HEK293 (cell line): ENCODE data around the gene MMP15.

Experiments used
- CTCF ChIA-PET: fragments of 350-600 bp; formaldehyde crosslinking; extraction: SDS; loops from one replicate; lab custom pipeline; 2021; ENCODE audit warnings: antibody characterized with exemption; lab: Yijun Ruan, JAX
- POLR2A ChIA-PET: fragments of 300-600 bp; formaldehyde crosslinking; extraction: SDS; loops from one replicate; lab custom pipeline; 2020; ENCODE audit warnings: antibody characterized with exemption, inconsistent platforms; lab: Yijun Ruan, JAX
- H3K27ac ChIP-seq: fragments of 200-500 bp; sonication (Bioruptor generic); 2 replicates; pipeline ENCODE4 v1.5.1; 2014; ENCODE audit warnings: low read depth, low read length, control low read depth, inconsistent platforms; ENCODE audit errors: extremely low read depth
- H3K36me3 ChIP-seq, 2 experiments: fragments of 200-500 bp in 1 of 2; sonication (Bioruptor generic) in 1 of 2; 1 replicate in 1 of 2; 2 replicates in 1 of 2; pipeline ENCODE4 v1.5.1; 2014 to 2017; ENCODE audit warnings: inconsistent platforms in 2 of 2, low read length in 2 of 2; ENCODE audit not compliant: control insufficient read depth in 2 of 2, insufficient read depth in 1 of 2
- H3K4me1 ChIP-seq: fragments of 200-500 bp; sonication (Bioruptor generic); 2 replicates; pipeline ENCODE4 v1.5.1; 2014; ENCODE audit warnings: mild to moderate bottlenecking, low read length, inconsistent platforms; ENCODE audit not compliant: control insufficient read depth, insufficient read depth
- H3K4me3 ChIP-seq: 2 replicates; pipeline ENCODE4 v1.5.1; 2011; ENCODE audit warnings: low read depth, mild to moderate bottlenecking, control low read depth, low read length, moderate library complexity
- H3K9me3 ChIP-seq: fragments of 200-500 bp; sonication (Bioruptor generic); 2 replicates; pipeline ENCODE4 v1.5.1; 2014; ENCODE audit warnings: low read depth, low read length, inconsistent platforms; ENCODE audit not compliant: control insufficient read depth, insufficient read depth
- GLI2 ChIP-seq: fragments of 450-650 bp; formaldehyde crosslinking; IDR thresholded peaks from 2 replicates; pipeline ENCODE4; 2017; ENCODE audit warnings: missing biosample characterization, missing genetic modification characterization, low read depth, borderline replicate concordance
- HOXD13 ChIP-seq: sonication (generic); formaldehyde crosslinking; IDR thresholded peaks from 2 replicates; pipeline ENCODE4 v1.8.0; 2022; ENCODE audit warnings: missing genetic modification reagents, borderline replicate concordance
- KLF16 ChIP-seq: fragments of 450-650 bp; formaldehyde crosslinking; IDR thresholded peaks from 2 replicates; pipeline ENCODE4 v1.5.1; 2017; ENCODE audit warnings: missing biosample characterization, missing genetic modification characterization
- OVOL3 ChIP-seq: fragments of 450-650 bp; formaldehyde crosslinking; IDR thresholded peaks from 2 replicates; pipeline ENCODE4 v1.5.1; 2016; ENCODE audit warnings: missing biosample characterization, missing genetic modification characterization
- SETDB1 ChIP-seq: IDR thresholded peaks from one replicate; pipeline ENCODE4 v1.6.1; 2017; ENCODE audit warnings: mild to moderate bottlenecking, low read length, moderate library complexity, mixed read lengths; ENCODE audit not compliant: insufficient read length
- SP2 ChIP-seq: fragments of 450-650 bp; formaldehyde crosslinking; IDR thresholded peaks from 2 replicates; pipeline ENCODE4 v1.5.1; 2016; ENCODE audit warnings: missing biosample characterization, missing genetic modification characterization
- SP3 ChIP-seq: fragments of 450-650 bp; formaldehyde crosslinking; IDR thresholded peaks from 2 replicates; pipeline ENCODE4 v1.5.1; 2016; ENCODE audit warnings: missing biosample characterization, missing genetic modification characterization
- TCF7L2 ChIP-seq: IDR thresholded peaks from 2 replicates; pipeline ENCODE4 v1.6.1; 2011; ENCODE audit warnings: low read depth, mild to moderate bottlenecking, inconsistent platforms, low read length, moderate library complexity, borderline replicate concordance
- ZBTB26 ChIP-seq: fragments of 450-650 bp; formaldehyde crosslinking; optimal IDR thresholded peaks from 2 replicates; pipeline ENCODE3; 2016; ENCODE audit warnings: missing biosample characterization, mild to moderate bottlenecking, missing genetic modification characterization
- ZBTB48 ChIP-seq: fragments of 450-650 bp; formaldehyde crosslinking; IDR thresholded peaks from 2 replicates; pipeline ENCODE4 v1.5.1; 2016; ENCODE audit warnings: missing biosample characterization, missing genetic modification characterization
- ZBTB7A ChIP-seq: fragments of 450-650 bp; formaldehyde crosslinking; IDR thresholded peaks from 2 replicates; pipeline ENCODE4 v1.5.1; 2016; ENCODE audit warnings: low read depth, missing biosample characterization, missing genetic modification characterization
- ZNF112 ChIP-seq: fragments of 450-650 bp; formaldehyde crosslinking; IDR thresholded peaks from 2 replicates; pipeline ENCODE4 v1.5.0; 2017; ENCODE audit warnings: missing biosample characterization, missing genetic modification characterization
- ZNF184 ChIP-seq: fragments of 450-650 bp; IDR thresholded peaks from 2 replicates; pipeline ENCODE4 v1.5.1; 2018; ENCODE audit warnings: missing biosample characterization, mild to moderate bottlenecking, missing genetic modification characterization
- ZNF19 ChIP-seq: fragments of 450-650 bp; formaldehyde crosslinking; IDR thresholded peaks from 2 replicates; pipeline ENCODE4; 2016; ENCODE audit warnings: missing biosample characterization, missing genetic modification characterization, low read depth
- ZNF214 ChIP-seq: fragments of 450-650 bp; formaldehyde crosslinking; IDR thresholded peaks from 2 replicates; pipeline ENCODE4 v1.5.1; 2017; ENCODE audit warnings: missing biosample characterization, mild to moderate bottlenecking, missing genetic modification characterization, borderline replicate concordance
- ZNF24 ChIP-seq: fragments of 450-650 bp; formaldehyde crosslinking; IDR thresholded peaks from 2 replicates; pipeline ENCODE4 v1.5.1; 2016; ENCODE audit warnings: missing biosample characterization, missing genetic modification characterization
- ZNF433 ChIP-seq: fragments of 450-650 bp; formaldehyde crosslinking; IDR thresholded peaks from 2 replicates; pipeline ENCODE4 v1.5.1; 2016; ENCODE audit warnings: missing biosample characterization, missing genetic modification characterization, low read depth
- ZNF548 ChIP-seq: fragments of 450-650 bp; formaldehyde crosslinking; IDR thresholded peaks from 2 replicates; pipeline ENCODE4 v1.5.1; 2016; ENCODE audit warnings: missing biosample characterization, missing genetic modification characterization
- ZNF600 ChIP-seq: fragments of 450-650 bp; formaldehyde crosslinking; IDR thresholded peaks from 2 replicates; pipeline ENCODE4 v1.5.1; 2016; ENCODE audit warnings: missing biosample characterization, missing genetic modification characterization
- ZNF626 ChIP-seq: fragments of 450-650 bp; sonication (Bioruptor Pico); formaldehyde crosslinking; IDR thresholded peaks from 2 replicates; pipeline ENCODE4 v1.5.1; 2018; ENCODE audit warnings: missing biosample characterization, missing genetic modification characterization, inconsistent platforms
- ZNF654 ChIP-seq: fragments of 450-650 bp; formaldehyde crosslinking; IDR thresholded peaks from 2 replicates; pipeline ENCODE4 v1.5.1; 2016; ENCODE audit warnings: low read depth, missing biosample characterization, missing genetic modification characterization
- TF ChIP-seq, protein P1 (sequence below): fragments of 450-650 bp; formaldehyde crosslinking; IDR thresholded peaks from 2 replicates; pipeline ENCODE4 v1.5.1; 2016; ENCODE audit warnings: missing biosample characterization, missing genetic modification characterization
- TF ChIP-seq, protein P2 (sequence below): fragments of 450-650 bp; formaldehyde crosslinking; IDR thresholded peaks from 2 replicates; pipeline ENCODE4 v1.5.1; 2016; ENCODE audit warnings: missing biosample characterization, missing genetic modification characterization
- TF ChIP-seq, protein P3 (sequence below): IDR thresholded peaks from 2 replicates; pipeline ENCODE4 v1.6.1; 2011; ENCODE audit warnings: mild to moderate bottlenecking, low read depth, low read length, borderline replicate concordance
- TF ChIP-seq, protein P4 (sequence below): fragments of 450-650 bp; formaldehyde crosslinking; IDR thresholded peaks from 2 replicates; pipeline ENCODE4 v1.5.1; 2017; ENCODE audit warnings: missing biosample characterization, missing genetic modification characterization
- TF ChIP-seq, protein P5 (sequence below): fragments of 450-650 bp; formaldehyde crosslinking; IDR thresholded peaks from 2 replicates; pipeline ENCODE4 v1.5.1; 2016; ENCODE audit warnings: missing biosample characterization, missing genetic modification characterization

The MMP15 gene

DNA sequence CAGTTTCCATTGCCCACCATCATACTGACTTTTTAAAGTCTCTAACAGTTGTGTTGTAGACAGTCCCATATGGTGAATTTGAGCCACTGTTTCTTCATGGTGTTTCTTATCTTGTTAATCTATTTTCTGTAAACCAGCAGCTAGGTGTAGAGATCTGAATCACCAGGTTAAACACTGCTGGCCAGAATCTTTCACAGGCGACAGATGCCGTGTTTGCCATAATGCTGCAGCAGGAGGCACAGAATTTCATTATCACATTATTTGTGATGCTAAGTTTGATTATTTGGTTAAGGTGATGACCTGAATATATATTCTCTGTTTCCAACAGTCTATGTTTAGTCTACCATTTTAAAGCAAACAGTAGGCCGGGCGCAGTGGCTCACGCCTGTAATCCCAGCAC, 43.2 kb upstream of the MMP15 start (continued):
- TF ChIP-seq, protein P1, sequence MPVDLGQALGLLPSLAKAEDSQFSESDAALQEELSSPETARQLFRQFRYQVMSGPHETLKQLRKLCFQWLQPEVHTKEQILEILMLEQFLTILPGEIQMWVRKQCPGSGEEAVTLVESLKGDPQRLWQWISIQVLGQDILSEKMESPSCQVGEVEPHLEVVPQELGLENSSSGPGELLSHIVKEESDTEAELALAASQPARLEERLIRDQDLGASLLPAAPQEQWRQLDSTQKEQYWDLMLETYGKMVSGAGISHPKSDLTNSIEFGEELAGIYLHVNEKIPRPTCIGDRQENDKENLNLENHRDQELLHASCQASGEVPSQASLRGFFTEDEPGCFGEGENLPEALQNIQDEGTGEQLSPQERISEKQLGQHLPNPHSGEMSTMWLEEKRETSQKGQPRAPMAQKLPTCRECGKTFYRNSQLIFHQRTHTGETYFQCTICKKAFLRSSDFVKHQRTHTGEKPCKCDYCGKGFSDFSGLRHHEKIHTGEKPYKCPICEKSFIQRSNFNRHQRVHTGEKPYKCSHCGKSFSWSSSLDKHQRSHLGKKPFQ, result no peak
- no peak for TF ChIP-seq ZNF24 (tag by site-specific recombination)
- no peak for TF ChIP-seq ZNF600 (tag by site-specific recombination)
- TF ChIP-seq ZBTB7A (tag by site-specific recombination), result no peak
- TF ChIP-seq OVOL3 (tag by site-specific recombination), result no peak
- no peak for TF ChIP-seq ZNF214

DNA sequence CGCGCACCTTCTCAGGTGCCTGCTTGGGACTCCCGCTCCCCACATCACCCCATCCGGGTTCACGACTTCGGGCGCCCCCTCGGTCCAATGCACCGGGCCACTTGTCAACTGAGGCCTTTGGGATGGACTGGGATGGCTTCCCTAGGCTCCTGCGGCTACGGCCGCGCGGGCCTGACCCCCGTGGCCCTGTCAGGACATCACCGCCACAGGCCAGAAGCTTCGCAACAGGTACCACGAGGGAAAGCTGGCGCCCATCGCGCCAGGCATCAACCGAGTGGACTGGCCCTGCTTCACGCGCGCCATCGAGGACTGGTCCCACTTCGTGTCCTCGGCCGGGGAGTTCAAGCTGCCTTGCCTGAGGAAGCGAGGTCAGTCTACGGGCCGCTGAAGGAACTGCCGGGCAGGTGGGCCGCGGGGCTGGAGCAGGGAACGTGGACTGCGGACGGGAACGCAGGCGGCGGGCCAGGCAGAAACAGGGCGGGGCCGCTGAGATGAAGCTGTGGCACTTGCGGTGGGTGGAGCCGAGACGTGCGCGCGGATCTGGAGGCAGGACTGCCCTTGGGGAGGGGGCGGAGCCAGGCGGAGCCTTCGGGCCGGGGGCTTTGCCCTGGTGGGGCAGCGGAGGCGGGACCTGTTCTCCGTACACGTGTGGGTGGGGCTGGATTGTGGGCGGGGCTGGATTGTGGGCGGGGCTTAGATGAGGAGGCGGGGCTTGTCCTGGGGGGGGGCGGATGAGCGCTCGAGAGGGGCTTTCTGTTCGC, 40.9 kb upstream of the MMP15 start:
- Histone ChIP-seq H3K27ac (no peak overlapping the region), H3K4me3 (peak overlapping the region; percentile 32), H3K36me3 (no peaks in the 10 kb centered on the region), H3K9me3 (no peaks in the 10 kb centered on the region), H3K4me1 (no peaks in the 10 kb centered on the region; the same call in 1 of the 2 replicates)
- ChIA-PET CTCF (interaction anchor here (0.6 kb wide), 2 partner anchors 152 to 399 kb away, joined by 4 to 5 read pairs; no protein-coding TSS in a partner anchor), POLR2A (interaction anchor here (0.6 to 1.2 kb wide), 2 partner anchors 9 to 341 kb away, joined by 4 read pairs; no protein-coding TSS in a partner anchor)
- TF ChIP-seq SETDB1, result no peak
- TF ChIP-seq SP3, result peak; percentile 76
- TF ChIP-seq TCF7L2, result no peak
- TF ChIP-seq ZNF654 (tag by site-specific recombination), result no peak
- TF ChIP-seq, protein P2, sequence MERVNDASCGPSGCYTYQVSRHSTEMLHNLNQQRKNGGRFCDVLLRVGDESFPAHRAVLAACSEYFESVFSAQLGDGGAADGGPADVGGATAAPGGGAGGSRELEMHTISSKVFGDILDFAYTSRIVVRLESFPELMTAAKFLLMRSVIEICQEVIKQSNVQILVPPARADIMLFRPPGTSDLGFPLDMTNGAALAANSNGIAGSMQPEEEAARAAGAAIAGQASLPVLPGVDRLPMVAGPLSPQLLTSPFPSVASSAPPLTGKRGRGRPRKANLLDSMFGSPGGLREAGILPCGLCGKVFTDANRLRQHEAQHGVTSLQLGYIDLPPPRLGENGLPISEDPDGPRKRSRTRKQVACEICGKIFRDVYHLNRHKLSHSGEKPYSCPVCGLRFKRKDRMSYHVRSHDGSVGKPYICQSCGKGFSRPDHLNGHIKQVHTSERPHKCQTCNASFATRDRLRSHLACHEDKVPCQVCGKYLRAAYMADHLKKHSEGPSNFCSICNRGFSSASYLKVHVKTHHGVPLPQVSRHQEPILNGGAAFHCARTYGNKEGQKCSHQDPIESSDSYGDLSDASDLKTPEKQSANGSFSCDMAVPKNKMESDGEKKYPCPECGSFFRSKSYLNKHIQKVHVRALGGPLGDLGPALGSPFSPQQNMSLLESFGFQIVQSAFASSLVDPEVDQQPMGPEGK, result peak; percentile 73
- TF ChIP-seq SP2 (tag by site-specific recombination), result peak; percentile 83
- no peak for TF ChIP-seq ZNF548
- TF ChIP-seq ZBTB26 (tag by site-specific recombination), result peak; percentile 48
- peak; percentile 51; the same call in 1 of the 2 replicates for TF ChIP-seq KLF16 (tag by site-specific recombination)
- TF ChIP-seq, protein P3, sequence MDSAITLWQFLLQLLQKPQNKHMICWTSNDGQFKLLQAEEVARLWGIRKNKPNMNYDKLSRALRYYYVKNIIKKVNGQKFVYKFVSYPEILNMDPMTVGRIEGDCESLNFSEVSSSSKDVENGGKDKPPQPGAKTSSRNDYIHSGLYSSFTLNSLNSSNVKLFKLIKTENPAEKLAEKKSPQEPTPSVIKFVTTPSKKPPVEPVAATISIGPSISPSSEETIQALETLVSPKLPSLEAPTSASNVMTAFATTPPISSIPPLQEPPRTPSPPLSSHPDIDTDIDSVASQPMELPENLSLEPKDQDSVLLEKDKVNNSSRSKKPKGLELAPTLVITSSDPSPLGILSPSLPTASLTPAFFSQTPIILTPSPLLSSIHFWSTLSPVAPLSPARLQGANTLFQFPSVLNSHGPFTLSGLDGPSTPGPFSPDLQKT, result no peak
- no peak for TF ChIP-seq ZNF112 (tag by site-specific recombination)
- no peak for TF ChIP-seq ZBTB48 (tag by site-specific recombination)
- no peak for TF ChIP-seq ZNF184 (tag by site-specific recombination)
- no peak for TF ChIP-seq ZNF19 (tag by site-specific recombination)
- TF ChIP-seq, protein P4, sequence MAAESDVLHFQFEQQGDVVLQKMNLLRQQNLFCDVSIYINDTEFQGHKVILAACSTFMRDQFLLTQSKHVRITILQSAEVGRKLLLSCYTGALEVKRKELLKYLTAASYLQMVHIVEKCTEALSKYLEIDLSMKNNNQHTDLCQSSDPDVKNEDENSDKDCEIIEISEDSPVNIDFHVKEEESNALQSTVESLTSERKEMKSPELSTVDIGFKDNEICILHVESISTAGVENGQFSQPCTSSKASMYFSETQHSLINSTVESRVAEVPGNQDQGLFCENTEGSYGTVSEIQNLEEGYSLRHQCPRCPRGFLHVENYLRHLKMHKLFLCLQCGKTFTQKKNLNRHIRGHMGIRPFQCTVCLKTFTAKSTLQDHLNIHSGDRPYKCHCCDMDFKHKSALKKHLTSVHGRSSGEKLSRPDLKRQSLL (tag by site-specific recombination), result no peak
- no peak for TF ChIP-seq GLI2 (tag by site-specific recombination)
- TF ChIP-seq HOXD13, result no peak
- TF ChIP-seq, protein P5, sequence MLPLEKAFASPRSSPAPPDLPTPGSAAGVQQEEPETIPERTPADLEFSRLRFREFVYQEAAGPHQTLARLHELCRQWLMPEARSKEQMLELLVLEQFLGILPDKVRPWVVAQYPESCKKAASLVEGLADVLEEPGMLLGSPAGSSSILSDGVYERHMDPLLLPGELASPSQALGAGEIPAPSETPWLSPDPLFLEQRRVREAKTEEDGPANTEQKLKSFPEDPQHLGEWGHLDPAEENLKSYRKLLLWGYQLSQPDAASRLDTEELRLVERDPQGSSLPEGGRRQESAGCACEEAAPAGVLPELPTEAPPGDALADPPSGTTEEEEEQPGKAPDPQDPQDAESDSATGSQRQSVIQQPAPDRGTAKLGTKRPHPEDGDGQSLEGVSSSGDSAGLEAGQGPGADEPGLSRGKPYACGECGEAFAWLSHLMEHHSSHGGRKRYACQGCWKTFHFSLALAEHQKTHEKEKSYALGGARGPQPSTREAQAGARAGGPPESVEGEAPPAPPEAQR, result no peak
- no peak for TF ChIP-seq ZNF433 (tag by site-specific recombination)
- no peak for TF ChIP-seq ZNF626 (tag by site-specific recombination)
